Naive thymus-derived CD4-positive, alpha-beta T cell (primary cell): ENCODE data around the gene ZIM2. TPM values are rescaled to one million over a fixed set of nuclear protein-coding genes. Genes with fewer than 3 reads are reported as not detected.

ENCODE experiments used
- polyA plus RNA-seq, 2 donors: library from polyadenylated mRNA; unstranded; fragments of 300-500 nt; fragmentation: Illumina TruSeq; gene quantifications; one replicate each; pipeline ENCODE4 v1.2.3, GENCODE V29; 2021
- total RNA-seq, 6 experiments: library from RNA in 5 of 6; stranded (reverse) in 5 of 6; gene quantifications; 1 replicate in 5 of 6; 2 replicates in 1 of 6; pipeline ENCODE4 v1.2.3 and lab custom pipeline; 2021 to 2026

ZIM2 gene
- total and polyA plus RNA-seq, 7 experiments from 2014 or later: not detected

Other genes starting within 250 kb of the ZIM2 start
- gene ZNF71, start 245.4 kb downstream of the ZIM2 start, total RNA-seq: 1 to 10 TPM; 4.5 to 7.7 (median 6.6) TPM
- gene ZNF71, start 245.4 kb downstream of the ZIM2 start, polyA plus RNA-seq: 10 to 100 TPM in 1 of 2 donors, 1 to 10 TPM in 1; 7.7 to 12.9 TPM
- gene SMIM17, start 197.6 kb downstream of the ZIM2 start, total RNA-seq: under 1 TPM in 2 of 5 experiments, not detected in 3; 0.31 to 0.37 TPM
- gene SMIM17, start 197.6 kb downstream of the ZIM2 start, polyA plus RNA-seq: not detected
- gene ZNF835, start 169.0 kb downstream of the ZIM2 start, total RNA-seq: 1 to 10 TPM in 4 of 5 experiments, under 1 TPM in 1; 0.73 to 5.7 (median 1.4) TPM
- gene ZNF835, start 169.0 kb downstream of the ZIM2 start, polyA plus RNA-seq: 10 to 100 TPM in 1 of 2 donors, 1 to 10 TPM in 1; 1.9 to 10.4 TPM
- under 1 TPM in 1 of 5 experiments, not detected in 4; 0.15 TPM for gene PEG3, start within 50 bp of the ZIM2 start, total RNA-seq
- not detected for gene PEG3, start within 50 bp of the ZIM2 start, polyA plus RNA-seq